Activated naive CD8-positive, alpha-beta T cell treated with anti-CD3 and anti-CD28 coated beads, Interleukin-2, amount 50 U/mL, for 24 hours (primary cell): ENCODE measurements around the gene NCKIPSD.

Source experiments
- ATAC-seq: fragments of 150-1000 bp; cut with Tn5 transposase; one replicate; pipeline ENCODE4 v1.10.0; 2021
- DNase-seq: peaks from one replicate; pipeline ENCODE4 v3.0.0; 2021
- H3K27ac Mint-ChIP-seq: one replicate; pipeline ENCODE4 v1.8.0; 2021; ENCODE audit warnings: mild to moderate bottlenecking, mixed read lengths
- H3K27me3 Mint-ChIP-seq: one replicate; pipeline ENCODE4 v1.8.0; 2021; ENCODE audit warnings: mixed read lengths
- H3K36me3 Mint-ChIP-seq: one replicate; pipeline ENCODE4 v1.8.0; 2021; ENCODE audit warnings: low read depth, mixed read lengths
- H3K4me1 Mint-ChIP-seq: one replicate; pipeline ENCODE4 v1.8.0; 2021; ENCODE audit warnings: mixed read lengths
- H3K4me3 Mint-ChIP-seq: one replicate; pipeline ENCODE4 v1.8.0; 2021; ENCODE audit warnings: mild to moderate bottlenecking, moderate library complexity, mixed read lengths
- H3K9me3 Mint-ChIP-seq: one replicate; pipeline ENCODE4 v1.8.0; 2021; ENCODE audit warnings: mixed read lengths

Gene NCKIPSD

GRCh38 chr3:48652923-48653715 lies 32.6 kb downstream of the NCKIPSD start:
- Mint-ChIP-seq H3K4me3 (no peak overlapping the region), H3K27ac (no peak overlapping the region)
- ATAC-seq: no peak

GRCh38 chr3:48651771-48652170 lies 33.9 kb downstream of the NCKIPSD start:
- peaks cover 12% of the 10 kb centered on the region for H3K4me1 Mint-ChIP-seq
- DNase-seq: no peak
- H3K27me3 Mint-ChIP-seq: no peaks in the 10 kb centered on the region
- no peak for ATAC-seq
- no peak overlapping the region for H3K27ac Mint-ChIP-seq
- H3K4me3 Mint-ChIP-seq: no peak overlapping the region
- H3K9me3 Mint-ChIP-seq: no peaks in the 10 kb centered on the region
- peaks cover 3% of the 10 kb centered on the region for H3K36me3 Mint-ChIP-seq

More at GRCh38 chr3:48652923-48653715, 32.6 kb downstream of the NCKIPSD start:
- Mint-ChIP-seq H3K4me1 (peaks cover 21% of the 10 kb centered on the region), H3K9me3 (no peaks in the 10 kb centered on the region), H3K36me3 (peaks cover 3% of the 10 kb centered on the region), H3K27me3 (no peaks in the 10 kb centered on the region)
- DNase-seq: no peak

- Mint-ChIP-seq H3K9me3 (no peaks in the 10 kb centered on the region), H3K4me1 (peaks cover 6% of the 10 kb centered on the region), H3K27me3 (no peaks in the 10 kb centered on the region), H3K36me3 (peaks cover 3% of the 10 kb centered on the region), H3K27ac (no peak overlapping the region), H3K4me3 (no peak overlapping the region)
- DNase-seq (no peak), ATAC-seq (no peak)
Measured at GRCh38 chr3:48650723-48651122, 35.0 kb downstream of the NCKIPSD start.

- peaks cover 3% of the 10 kb centered on the region for H3K36me3 Mint-ChIP-seq
- H3K4me1 Mint-ChIP-seq: no peaks in the 10 kb centered on the region
- no peak for DNase-seq
- no peak for ATAC-seq
- H3K27ac Mint-ChIP-seq: no peak overlapping the region
- no peak overlapping the region for H3K4me3 Mint-ChIP-seq
- H3K27me3 Mint-ChIP-seq: no peaks in the 10 kb centered on the region
- H3K9me3 Mint-ChIP-seq: no peaks in the 10 kb centered on the region
Measured at GRCh38 chr3:48648188-48648850, 37.4 kb downstream of the NCKIPSD start.

GRCh38 chr3:48647714-48648113 lies 38.0 kb downstream of the NCKIPSD start:
- Mint-ChIP-seq H3K36me3 (no peaks in the 10 kb centered on the region), H3K9me3 (no peaks in the 10 kb centered on the region), H3K27me3 (no peaks in the 10 kb centered on the region), H3K4me1 (no peaks in the 10 kb centered on the region), H3K27ac (no peak overlapping the region), H3K4me3 (no peak overlapping the region)
- no peak for DNase-seq
- no peak for ATAC-seq

GRCh38 chr3:48644898-48645760 lies 40.6 kb downstream of the NCKIPSD start:
- H3K4me3 Mint-ChIP-seq: no peak overlapping the region
- no peaks in the 10 kb centered on the region for H3K27me3 Mint-ChIP-seq
- H3K36me3 Mint-ChIP-seq: no peaks in the 10 kb centered on the region
- H3K9me3 Mint-ChIP-seq: no peaks in the 10 kb centered on the region
- H3K4me1 Mint-ChIP-seq: no peaks in the 10 kb centered on the region
- no peak for DNase-seq
- H3K27ac Mint-ChIP-seq: no peak overlapping the region
- ATAC-seq: no peak

GRCh38 chr3:48642605-48643004 lies 43.1 kb downstream of the NCKIPSD start:
- no peaks in the 10 kb centered on the region for H3K9me3 Mint-ChIP-seq
- no peaks in the 10 kb centered on the region for H3K27me3 Mint-ChIP-seq
- no peak overlapping the region for H3K4me3 Mint-ChIP-seq
- no peaks in the 10 kb centered on the region for H3K36me3 Mint-ChIP-seq
- ATAC-seq (no peak), DNase-seq (no peak)
- no peaks in the 10 kb centered on the region for H3K4me1 Mint-ChIP-seq
- no peak overlapping the region for H3K27ac Mint-ChIP-seq

- Mint-ChIP-seq H3K27ac (no peak overlapping the region), H3K9me3 (no peaks in the 10 kb centered on the region), H3K27me3 (no peaks in the 10 kb centered on the region), H3K36me3 (no peaks in the 10 kb centered on the region), H3K4me1 (peaks cover 7% of the 10 kb centered on the region), H3K4me3 (no peak overlapping the region)
- DNase-seq (no peak), ATAC-seq (no peak)
Measured at GRCh38 chr3:48641396-48641795, 44.3 kb downstream of the NCKIPSD start.

GRCh38 chr3:48639944-48640606 lies 45.6 kb downstream of the NCKIPSD start:
- H3K9me3 Mint-ChIP-seq: no peaks in the 10 kb centered on the region
- H3K27me3 Mint-ChIP-seq: no peaks in the 10 kb centered on the region
- DNase-seq (no peak), ATAC-seq (no peak)
- no peak overlapping the region for H3K27ac Mint-ChIP-seq
- H3K4me1 Mint-ChIP-seq: peaks cover 14% of the 10 kb centered on the region
- no peaks in the 10 kb centered on the region for H3K36me3 Mint-ChIP-seq
- no peak overlapping the region for H3K4me3 Mint-ChIP-seq

GRCh38 chr3:48637305-48637704 lies 48.4 kb downstream of the NCKIPSD start:
- Mint-ChIP-seq H3K36me3 (peaks cover 3% of the 10 kb centered on the region), H3K27ac (no peak overlapping the region), H3K9me3 (no peaks in the 10 kb centered on the region), H3K27me3 (no peaks in the 10 kb centered on the region), H3K4me3 (no peak overlapping the region), H3K4me1 (peaks cover 21% of the 10 kb centered on the region)
- ATAC-seq: no peak
- no peak for DNase-seq

- ATAC-seq: no peak
Measured at GRCh38 chr3:48636149-48636655, 49.5 kb downstream of the NCKIPSD start.

GRCh38 chr3:48635222-48636021 lies 50.3 kb downstream of the NCKIPSD start, which contains the start of gene SLC26A6:
SLC26A6 (minus strand) TSS chr3:48635461; CDS start chr3:48635393, 68 bp downstream.
- Mint-ChIP-seq H3K27ac (peak within 1 kb of the TSS; percentile 69), H3K4me3 (peak within 1 kb of the TSS; percentile 84), H3K36me3 (peaks cover 3% of the 10 kb centered on the region), H3K4me1 (peaks cover 21% of the 10 kb centered on the region), H3K9me3 (no peaks in the 10 kb centered on the region), H3K27me3 (no peaks in the 10 kb centered on the region)
- ATAC-seq: peak; percentile 95
- DNase-seq: peak; percentile 96

More at GRCh38 chr3:48636149-48636655, 49.5 kb downstream of the NCKIPSD start:
- Mint-ChIP-seq H3K36me3 (peaks cover 3% of the 10 kb centered on the region), H3K4me1 (peaks cover 21% of the 10 kb centered on the region), H3K27me3 (no peaks in the 10 kb centered on the region), H3K4me3 (peak overlapping the region; percentile 84), H3K27ac (no peak overlapping the region), H3K9me3 (no peaks in the 10 kb centered on the region)
- no peak for DNase-seq

GRCh38 chr3:48634661-48635221 lies 51.0 kb downstream of the NCKIPSD start:
- Mint-ChIP-seq H3K9me3 (no peaks in the 10 kb centered on the region), H3K4me3 (peak overlapping the region; percentile 84), H3K36me3 (peaks cover 5% of the 10 kb centered on the region), H3K4me1 (peaks cover 21% of the 10 kb centered on the region), H3K27me3 (no peaks in the 10 kb centered on the region), H3K27ac (no peak overlapping the region)
- DNase-seq (peak; percentile 68), ATAC-seq (peak; percentile 39)
